ENCODE data around the gene COPS7A. TPM values are rescaled to one million over a fixed set of nuclear protein-coding genes. Genes with fewer than 3 reads are reported as not detected.

The COPS7A gene
- polyA plus RNA-seq, 1 experiment, result 200 TPM

DNA sequence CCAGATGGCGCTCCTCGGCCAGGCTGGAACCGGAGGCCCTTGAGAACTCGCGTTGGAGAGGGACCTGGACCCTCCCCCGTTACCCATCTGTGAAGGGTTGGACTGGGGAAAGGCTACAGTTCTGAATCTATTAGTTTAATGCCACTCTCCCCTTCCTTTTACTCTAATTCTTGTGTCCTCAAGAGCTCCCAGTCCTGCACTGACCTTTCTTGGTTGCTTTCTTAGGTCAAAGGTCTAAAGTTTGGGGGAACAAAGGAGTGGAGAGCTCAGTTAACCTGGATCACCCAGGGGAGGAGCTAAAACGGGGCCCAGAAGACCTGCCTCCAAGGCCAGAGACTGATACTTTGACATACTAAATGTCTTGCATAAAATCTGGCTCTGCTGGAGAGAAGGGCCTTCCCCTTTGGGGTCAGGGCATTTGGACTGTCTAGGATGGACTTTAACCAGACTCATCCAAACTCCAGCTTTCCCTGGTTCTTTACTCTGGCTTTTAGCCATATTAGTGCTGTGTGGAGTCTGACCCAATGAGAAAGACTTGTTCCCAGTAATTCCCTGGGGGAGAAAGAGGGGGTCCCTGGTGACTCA, 30.0 kb downstream of the COPS7A start:
- peak; percentile 95 for TF ChIP-seq CTCF (IDR thresholded peaks at IDR 0.05; ENCODE audit: insufficient read depth, low read depth, low read length)
- CTCF ChIA-PET, result interaction anchor here (0.6 to 13.4 kb wide), 19 partner anchors 9 to 599 kb away, joined by 3 to 222 read pairs (median 12); partner anchors contain the start of genes CDCA3, COPS7A, GPR162 and LAG3

DNA sequence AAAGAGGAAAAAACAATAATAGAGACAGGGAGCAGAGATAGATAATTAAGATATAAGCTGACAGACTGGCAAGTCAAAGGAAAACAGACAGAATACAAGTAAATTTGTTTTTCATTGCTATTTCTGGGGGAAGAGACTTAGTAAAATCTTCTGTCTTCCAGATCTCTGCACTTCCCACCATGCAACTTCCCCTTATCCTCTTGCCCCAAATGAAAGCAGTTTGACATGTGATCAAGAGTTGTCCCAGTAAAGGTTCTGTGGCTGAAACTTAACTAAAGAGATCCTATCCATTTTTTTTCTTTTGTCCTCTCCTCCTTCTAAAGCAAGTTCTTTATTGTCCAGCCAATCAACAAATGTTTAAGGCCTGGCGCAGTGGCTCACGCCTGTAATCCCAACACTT, 30.6 kb downstream of the COPS7A start:
- H3K36me3 ChIP-seq (ENCODE audit: control insufficient read depth, insufficient read depth, low read length), result peaks cover 19% of the 10 kb centered on the region
- TF ChIP-seq CTCF (IDR thresholded peaks at IDR 0.05; ENCODE audit: insufficient read depth, low read depth, low read length), result no peak
- H3K27me3 ChIP-seq (ENCODE audit: control insufficient read depth, insufficient read depth, low read length), result no peaks in the 10 kb centered on the region
- H3K4me3 ChIP-seq (ENCODE audit: low read depth, low read length), result no peak overlapping the region
- ChIA-PET POLR2A (interaction anchor here (1.9 kb wide), 1 partner anchor 12 kb away, joined by 14 read pairs; the partner anchor contains the start of gene PTMS), CTCF (interaction anchor here (0.6 to 13.4 kb wide), 14 partner anchors 8 to 600 kb away, joined by 3 to 222 read pairs (median 20); partner anchors contain the start of genes COPS7A, GPR162, LAG3 and P3H3)
- no peak for DNase-seq (ENCODE audit: low read depth)

More for the DNA sequence above, 30.0 kb downstream of the COPS7A start:
- H3K36me3 ChIP-seq (ENCODE audit: control insufficient read depth, insufficient read depth, low read length), result peaks cover 24% of the 10 kb centered on the region
- no peak for DNase-seq (ENCODE audit: low read depth)
- H3K27me3 ChIP-seq (ENCODE audit: control insufficient read depth, insufficient read depth, low read length), result no peaks in the 10 kb centered on the region
- H3K4me3 ChIP-seq (ENCODE audit: low read depth, low read length), result no peak overlapping the region
- POLR2A ChIA-PET, result interaction anchor here (1.0 to 1.9 kb wide), 2 partner anchors 13 to 30 kb away, joined by 3 to 14 read pairs; partner anchors contain the start of genes COPS7A and PTMS

DNA sequence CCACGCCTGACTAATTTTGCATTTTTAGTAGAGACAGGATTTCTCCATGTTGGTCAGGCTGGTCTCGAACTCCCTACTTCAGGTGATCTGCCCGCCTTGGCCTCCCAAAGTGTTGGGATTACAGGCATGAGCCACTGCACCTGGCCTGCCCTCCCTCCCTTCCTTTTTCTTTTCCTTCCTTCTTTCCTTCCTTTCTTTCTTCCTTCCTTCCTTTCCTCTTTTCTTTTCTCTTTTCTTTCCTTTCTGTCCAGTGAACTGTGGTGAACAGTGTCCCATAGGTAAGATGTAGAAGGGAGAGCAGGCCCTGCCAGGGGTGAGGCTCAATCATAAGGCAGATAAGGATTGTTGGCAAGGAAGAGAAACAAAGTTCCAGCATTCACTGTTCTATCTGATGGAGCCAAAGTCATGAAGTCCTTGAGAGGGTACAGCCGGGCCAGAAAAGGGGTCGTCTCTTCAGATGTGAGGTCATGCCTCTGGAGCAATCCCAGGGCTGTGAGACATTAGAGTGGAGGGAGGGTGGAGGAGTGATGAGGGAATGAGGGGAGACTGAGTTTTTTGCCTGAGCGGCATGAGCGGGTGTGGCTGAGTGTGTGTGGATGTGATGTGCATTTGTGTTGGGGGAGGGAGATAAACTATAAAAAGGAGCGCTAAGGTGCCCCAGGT, 33.3 kb downstream of the COPS7A start:
- no peak overlapping the region for H3K4me3 ChIP-seq (ENCODE audit: low read depth, low read length)
- DNase-seq (ENCODE audit: low read depth), result no peak
- no peaks in the 10 kb centered on the region for H3K27me3 ChIP-seq (ENCODE audit: control insufficient read depth, insufficient read depth, low read length)
- ChIA-PET POLR2A (no interaction called here), CTCF (interaction anchor here (2.0 to 13.4 kb wide), 2 partner anchors 9 to 22 kb away, joined by 5 to 222 read pairs; partner anchors contain the start of genes LAG3 and PTMS)
- no peak for TF ChIP-seq CTCF (IDR thresholded peaks at IDR 0.05; ENCODE audit: insufficient read depth, low read depth, low read length)
- no peaks in the 10 kb centered on the region for H3K36me3 ChIP-seq (ENCODE audit: control insufficient read depth, insufficient read depth, low read length)

DNA sequence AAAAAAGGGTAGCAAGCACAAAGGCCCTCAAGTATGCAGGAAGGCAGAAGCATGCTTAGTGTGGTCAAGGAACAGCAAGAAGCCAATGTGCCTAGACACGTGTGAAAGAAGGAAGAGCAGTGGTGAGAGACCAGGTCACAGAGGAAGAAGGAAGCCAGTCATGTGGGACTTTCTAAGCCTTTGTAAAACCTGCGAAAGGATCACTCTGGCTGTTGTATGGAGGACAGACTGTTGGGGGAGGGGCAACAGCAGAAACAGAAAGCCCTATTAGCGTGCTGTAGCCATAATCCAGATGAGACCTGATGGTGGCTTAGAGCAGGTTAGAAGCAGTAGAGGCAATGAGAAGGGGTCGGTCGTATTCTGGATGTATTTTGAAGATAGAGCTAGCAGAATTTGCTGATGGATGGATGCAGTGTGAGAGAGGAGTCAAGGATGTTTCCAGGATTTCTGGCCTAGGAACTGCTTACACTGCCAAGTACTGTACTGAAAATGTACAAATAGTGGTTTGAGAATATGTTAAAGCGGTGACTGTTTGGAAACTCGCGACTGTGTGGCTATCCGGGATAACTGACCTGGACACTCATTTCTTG, 34.8 kb downstream of the COPS7A start:
- H3K4me3 ChIP-seq (ENCODE audit: low read depth, low read length), result no peak overlapping the region
- ChIA-PET POLR2A (no interaction called here), CTCF (interaction anchor here (2.0 to 13.4 kb wide), 2 partner anchors 8 to 20 kb away, joined by 5 to 222 read pairs; partner anchors contain the start of genes LAG3 and PTMS)
- TF ChIP-seq CTCF (IDR thresholded peaks at IDR 0.05; ENCODE audit: insufficient read depth, low read depth, low read length), result no peak
- no peaks in the 10 kb centered on the region for H3K36me3 ChIP-seq (ENCODE audit: control insufficient read depth, insufficient read depth, low read length)
- no peaks in the 10 kb centered on the region for H3K27me3 ChIP-seq (ENCODE audit: control insufficient read depth, insufficient read depth, low read length)
- DNase-seq (ENCODE audit: low read depth), result no peak

GRCh38 chr12:6759741-6760140, 35.9 kb downstream of the COPS7A start:
- no peaks in the 10 kb centered on the region for H3K27me3 ChIP-seq (ENCODE audit: control insufficient read depth, insufficient read depth, low read length)
- DNase-seq (ENCODE audit: low read depth), result no peak

More at GRCh38 chr12:6759741-6760140, 35.9 kb downstream of the COPS7A start:
- Histone ChIP-seq H3K36me3 (ENCODE audit: control insufficient read depth, insufficient read depth, low read length) (no peaks in the 10 kb centered on the region), H3K4me3 (ENCODE audit: low read depth, low read length) (no peak overlapping the region)
- ChIA-PET POLR2A (interaction anchor here (0.5 kb wide), 1 partner anchor 355 kb away, joined by 3 read pairs; no protein-coding TSS in a partner anchor), CTCF (interaction anchor here (0.6 to 13.4 kb wide), 4 partner anchors 19 to 69 kb away, joined by 3 to 222 read pairs (median 6); partner anchors contain the start of genes LAG3 and P3H3)
- TF ChIP-seq CTCF (IDR thresholded peaks at IDR 0.05; ENCODE audit: insufficient read depth, low read depth, low read length), result no peak
